Measurements from ENCODE around the gene DDX17.

DDX17 gene

DNA sequence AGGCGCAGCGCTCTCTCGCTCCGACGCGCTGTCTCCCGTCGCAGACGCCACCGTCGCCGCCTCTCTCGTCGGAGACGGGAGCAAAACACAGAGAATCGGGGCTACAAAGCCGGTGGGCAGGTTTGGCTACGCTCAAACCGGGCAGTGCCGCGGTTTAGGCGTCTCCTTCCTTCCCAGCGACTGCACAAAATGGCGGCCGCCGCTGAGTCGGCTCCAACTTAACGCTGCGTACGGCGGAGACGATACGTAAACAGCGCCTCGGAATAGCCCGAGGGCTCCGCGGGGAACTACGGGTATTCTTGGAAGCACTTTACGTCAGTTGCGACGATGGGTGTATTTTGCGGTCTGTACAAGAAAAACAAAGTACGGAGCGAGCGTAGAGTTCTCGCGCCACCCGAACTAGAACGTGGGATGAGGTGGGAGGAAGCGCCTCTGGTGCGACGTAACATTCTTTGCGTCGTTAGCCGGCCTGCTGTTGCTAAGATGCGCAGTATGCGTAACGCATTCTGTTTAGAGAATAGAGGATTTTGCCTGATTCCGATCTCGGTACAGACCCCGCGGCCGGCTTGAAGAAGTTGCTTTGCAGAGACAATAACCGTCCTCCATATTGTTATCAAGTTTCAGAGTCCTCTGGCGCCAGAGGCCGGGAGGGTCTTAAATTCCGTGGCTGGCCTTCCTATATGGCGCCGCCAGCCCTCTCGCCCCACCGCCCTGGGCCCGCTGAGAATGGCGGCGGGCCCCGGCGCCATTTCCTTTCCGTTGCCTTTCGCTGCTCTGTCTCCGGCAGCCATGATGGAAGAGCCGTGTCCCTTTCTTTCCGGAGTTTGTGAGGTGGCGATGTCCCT, at the start of gene DDX17:
Gene DDX17 (minus strand): TSS at position 194 of the 845 bp plus-strand sequence.
- peak; percentile 94 for DNase-seq

DNA sequence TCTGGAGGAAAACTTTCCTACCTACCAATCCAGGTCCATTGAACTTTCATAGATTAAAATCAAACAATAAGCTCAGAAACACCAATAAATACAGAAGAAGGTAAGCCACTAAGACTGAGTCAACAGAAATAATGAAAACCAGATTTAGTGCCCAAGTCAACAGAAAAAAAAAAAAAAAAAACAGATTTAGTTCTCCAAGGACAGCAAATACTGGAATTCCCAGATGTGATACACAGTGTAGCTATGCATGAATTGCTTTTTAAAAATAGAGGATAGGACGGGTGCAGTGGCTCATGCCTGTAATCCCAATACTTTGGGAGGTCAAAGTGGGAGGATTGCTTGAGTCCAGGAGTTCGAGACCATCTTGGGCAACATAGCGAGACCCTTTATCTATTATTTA, 48.2 kb upstream of the DDX17 start:
- DNase-seq, result no peak

DNA sequence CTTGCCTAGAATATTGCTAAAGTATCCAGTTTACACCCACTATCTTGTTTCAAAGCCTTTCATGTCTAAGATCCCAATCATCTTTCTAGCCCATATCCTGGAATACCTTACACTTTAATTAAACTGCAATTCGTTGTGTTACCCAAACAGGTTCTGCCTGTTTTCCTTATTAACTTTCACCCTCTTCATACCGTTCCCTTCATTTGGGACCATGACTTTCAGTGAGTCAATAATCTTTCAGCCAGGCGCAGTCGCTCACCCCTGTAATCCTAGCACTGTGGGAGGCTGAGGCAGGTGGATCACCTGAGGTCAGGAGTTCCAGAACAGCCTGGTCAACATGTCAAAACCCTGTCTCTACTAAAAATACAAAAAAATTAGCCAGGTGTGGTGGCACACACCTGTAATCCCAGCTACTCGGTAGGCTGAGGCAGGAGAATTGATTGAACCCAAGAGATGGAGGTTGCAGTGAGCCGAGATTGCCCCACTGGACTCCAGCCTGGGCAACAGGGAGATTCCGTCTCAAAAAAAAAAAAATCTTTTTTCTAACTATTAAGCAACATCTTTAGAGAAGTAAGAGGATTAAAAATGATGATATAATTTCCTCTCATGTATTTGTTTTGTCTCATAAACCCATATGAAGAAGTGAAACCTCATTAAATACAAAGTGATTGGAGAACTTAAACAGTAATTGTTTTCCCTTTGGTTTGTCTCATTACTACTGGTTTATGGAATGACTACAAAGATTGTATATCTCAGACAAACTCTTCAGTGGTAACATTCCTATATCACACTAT, 43.2 kb upstream of the DDX17 start:
- no peak for DNase-seq

DNA sequence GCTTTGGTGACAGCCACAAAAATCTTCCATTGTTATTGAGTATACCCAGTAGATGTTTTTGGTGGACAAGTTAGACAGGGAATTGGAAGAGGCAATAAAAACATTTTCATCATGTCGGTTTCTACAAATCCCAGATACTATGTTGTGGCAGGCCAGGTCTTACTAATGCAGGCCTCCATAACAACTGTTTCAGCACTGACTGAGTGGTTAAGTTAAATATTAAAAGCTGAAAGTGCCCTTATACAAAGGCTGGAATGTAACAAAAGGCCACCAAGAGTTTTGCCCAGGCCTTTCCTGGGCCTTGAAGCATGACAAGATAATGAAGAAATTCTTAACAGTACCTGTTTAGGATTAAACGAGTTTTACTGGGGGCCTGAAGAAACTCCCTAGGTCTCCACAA, 34.6 kb upstream of the DDX17 start:
- no peak for DNase-seq

DNA sequence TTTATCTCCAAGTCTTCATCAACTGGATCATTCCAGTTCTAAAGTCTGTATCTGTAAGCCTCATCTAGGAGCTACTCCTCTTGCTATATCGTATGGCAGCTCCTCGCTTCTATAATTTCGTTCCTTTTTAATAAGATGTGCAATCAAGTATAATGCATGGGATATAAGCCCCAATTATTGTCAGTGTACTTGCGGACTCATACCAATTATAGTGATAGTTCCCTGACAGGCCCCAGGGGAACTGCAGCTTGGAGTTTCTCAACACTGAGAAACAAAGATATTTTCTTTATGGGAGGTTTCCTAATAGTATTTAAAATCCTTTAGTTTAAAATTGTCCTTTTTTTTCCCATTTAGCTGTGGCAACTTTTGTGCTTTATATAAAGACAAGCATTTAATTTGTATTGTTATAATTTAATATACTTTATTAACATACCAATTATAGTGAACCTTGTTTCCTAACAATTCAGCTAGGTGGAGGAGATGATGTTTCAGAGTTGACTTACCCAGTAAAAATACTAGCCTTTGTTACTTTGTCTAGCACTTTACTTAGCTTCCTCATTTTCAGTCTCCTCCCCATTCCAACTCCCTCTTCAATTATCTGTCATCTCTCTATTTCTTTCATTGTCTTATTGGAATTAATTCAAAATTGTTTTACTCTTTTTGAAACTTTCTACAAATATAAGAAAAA, 25.3 kb upstream of the DDX17 start:
- DNase-seq, result no peak

DNA sequence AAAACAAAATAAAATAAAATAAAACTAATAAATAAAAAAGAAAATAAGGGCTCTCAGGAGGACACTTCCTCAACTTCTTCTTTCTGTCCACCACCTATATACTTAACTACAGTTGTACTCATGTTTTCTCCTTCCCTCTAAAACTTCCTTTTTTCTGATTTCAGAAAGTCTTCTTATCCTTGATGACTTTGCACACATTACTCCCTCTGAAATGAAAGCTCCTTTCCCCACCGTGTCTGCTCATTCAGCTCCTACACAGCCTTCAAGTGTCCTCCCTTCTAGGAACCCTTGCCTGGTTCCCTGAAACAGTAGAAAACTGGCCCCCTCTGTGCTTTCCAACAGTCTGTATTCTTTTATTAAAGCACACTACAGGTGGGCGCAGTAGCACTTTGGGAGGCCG, 18.3 kb upstream of the DDX17 start:
- no peak for DNase-seq

DNA sequence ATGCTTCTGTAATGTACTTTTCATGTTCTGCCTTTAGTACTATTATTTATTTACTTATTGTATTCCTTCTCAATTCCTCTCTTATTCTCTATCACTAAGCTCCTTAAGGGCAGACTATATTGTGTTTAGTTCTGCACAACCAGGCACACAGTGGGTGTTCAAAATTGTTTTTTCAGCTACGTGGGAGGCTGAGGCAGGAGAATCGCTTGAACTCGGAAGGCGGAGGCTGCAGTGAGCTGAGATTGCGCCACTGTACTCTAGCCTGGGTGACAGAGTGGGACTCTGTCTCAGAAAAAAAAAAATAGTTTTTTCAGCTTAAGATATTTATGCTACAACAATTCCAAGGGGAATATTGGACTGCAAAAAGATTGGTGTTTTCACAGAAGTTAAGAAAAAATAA, 17.4 kb upstream of the DDX17 start:
- no peak for DNase-seq

DNA sequence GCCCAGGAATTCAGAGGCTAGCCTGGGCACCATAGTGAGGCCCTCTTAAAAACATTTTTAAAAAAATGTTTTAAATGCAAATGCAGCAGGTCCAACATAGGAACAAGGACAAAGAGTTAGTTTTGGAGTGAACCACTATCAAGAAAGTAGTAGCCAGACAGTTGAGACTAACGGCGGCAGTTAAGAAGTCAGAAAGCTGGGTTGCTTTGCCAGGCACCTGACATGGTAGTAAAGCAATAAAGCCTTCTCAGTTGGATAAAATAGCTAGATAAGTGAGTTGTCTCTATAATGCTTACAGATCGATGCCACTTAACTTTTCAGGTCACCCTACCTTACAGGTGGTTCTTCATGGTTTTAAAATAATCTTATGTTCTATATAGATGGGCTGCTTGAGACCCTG, 16.9 kb upstream of the DDX17 start:
- no peak for DNase-seq

DNA sequence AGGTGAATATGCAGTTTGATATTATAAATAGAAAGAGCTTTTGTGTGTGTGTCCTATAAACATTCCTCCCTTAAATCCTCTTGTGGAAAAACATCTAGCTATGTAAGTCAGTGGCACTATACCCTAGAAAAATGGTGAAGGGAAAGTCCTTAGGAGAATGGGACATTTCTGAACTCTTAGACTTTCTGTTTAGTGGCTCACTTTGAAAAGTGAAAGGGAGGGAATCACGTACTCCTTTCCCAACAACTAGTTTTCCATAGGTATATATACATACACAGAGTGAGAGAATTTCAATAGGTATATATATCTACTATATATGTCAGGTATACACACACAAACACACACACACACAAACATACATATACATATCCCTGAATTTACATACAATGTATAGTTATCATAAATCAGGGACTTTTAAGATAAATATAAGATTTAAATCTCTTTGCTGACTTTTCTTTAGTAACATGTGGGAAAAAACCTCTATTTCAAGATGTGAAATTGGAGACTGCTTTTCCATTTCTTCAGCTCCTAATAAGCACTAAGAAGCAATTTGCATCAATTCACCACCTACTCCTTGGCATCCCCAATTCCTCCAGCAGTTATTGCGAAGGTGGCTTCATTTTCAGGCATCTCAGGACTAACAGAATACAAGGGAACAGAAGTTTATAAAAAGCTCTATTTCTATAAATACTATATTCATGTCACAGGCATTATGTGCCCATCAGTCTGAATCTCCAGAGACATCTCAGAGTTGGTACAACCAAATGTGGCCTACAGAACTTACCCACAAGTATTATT, 13.5 kb upstream of the DDX17 start:
- DNase-seq, result no peak

DNA sequence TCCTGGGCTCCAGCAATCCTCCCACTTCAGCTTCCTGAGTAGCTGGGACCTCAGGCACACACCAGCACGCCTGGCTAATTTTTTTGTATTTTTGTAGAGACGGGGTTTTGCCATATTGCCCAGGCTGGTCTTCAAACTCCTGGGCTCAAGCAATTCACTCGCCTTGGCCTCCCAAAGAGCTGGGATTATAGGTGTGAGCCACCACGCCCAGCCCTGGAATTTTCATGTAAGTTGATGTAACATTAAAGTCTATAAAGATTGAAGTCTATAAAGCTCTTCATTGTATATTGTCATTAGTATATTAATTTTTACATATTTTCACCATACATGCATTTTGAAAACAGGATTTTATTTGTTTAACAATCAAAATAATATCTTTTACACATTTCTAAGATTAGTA, 12.5 kb upstream of the DDX17 start:
- no peak for DNase-seq

DNA sequence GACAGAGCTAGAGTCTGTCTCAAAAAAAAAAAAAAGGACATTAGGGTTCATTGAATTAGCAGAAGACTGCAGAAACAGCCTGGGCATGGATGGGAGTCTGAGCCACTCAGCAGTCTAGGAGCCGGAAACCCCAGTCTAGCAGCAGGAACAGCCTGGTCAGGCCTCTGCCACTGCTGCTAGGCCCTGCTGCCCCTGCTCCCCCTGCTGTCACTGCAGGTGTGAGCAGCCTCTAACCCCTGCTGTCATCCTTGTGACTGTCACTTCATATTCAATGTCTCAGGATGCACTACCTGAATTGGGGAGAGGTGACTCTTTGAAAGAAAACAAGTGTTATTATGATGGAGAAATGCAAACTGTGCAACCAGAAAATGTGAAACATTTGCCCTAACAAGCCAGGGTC, 7.0 kb upstream of the DDX17 start:
- DNase-seq, result peak; percentile 23

DNA sequence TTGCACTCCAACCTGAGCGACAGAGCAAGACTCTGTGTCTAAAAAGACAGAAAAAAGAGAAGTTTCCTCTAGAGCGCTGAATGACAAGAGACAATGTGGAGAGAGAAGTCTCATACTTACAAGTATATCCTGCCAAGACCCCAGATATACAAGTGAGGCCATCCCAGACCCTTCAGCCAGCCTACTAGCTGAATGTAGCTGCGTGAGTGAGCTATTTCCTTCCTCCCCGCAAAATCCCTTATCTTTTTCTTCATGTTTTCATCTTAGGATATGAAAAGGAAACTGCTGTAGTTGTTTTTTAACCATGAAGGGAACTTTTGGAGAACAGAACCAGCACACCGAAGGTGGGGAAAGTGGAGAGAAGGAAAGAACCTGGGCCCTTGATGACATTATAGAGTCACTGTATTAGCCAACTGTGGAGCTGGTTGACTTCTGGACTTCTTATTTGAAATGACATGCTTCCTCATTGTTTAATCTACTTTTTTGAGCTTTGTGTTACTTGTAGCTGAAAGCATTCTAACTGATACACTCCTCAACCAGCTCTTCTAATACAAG, 4.4 kb upstream of the DDX17 start:
- DNase-seq, result no peak

DNA sequence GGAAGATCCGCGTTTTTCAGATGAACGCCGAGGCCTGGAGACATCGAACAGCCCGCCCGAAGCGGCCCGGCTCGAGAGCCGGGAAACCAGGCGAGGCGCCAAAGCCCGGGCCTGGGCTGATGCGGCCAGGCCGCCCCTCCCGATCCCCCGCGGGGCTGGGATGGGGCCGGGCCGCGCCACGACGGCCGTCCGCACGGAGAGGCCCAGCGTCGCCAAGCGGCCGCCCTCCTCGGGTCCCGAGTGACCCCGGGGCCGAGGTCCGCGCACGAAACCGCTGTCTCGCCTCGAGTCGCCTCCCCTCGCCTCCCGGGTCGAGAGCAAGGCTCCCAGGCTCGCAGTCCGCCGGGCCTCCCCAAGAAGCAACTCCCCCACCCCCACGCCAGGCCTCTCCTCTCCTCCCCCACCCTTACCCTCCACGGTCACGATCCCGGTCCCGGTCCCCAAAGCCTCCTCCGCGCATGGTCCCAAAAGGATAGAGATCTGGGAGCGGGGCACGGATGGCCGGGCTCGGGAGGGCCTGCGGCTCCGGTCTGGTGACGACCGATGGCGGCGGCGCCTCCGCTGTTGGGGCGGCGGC, 482 bp downstream of the DDX17 start:
- DNase-seq, result peak; percentile 64

DNA sequence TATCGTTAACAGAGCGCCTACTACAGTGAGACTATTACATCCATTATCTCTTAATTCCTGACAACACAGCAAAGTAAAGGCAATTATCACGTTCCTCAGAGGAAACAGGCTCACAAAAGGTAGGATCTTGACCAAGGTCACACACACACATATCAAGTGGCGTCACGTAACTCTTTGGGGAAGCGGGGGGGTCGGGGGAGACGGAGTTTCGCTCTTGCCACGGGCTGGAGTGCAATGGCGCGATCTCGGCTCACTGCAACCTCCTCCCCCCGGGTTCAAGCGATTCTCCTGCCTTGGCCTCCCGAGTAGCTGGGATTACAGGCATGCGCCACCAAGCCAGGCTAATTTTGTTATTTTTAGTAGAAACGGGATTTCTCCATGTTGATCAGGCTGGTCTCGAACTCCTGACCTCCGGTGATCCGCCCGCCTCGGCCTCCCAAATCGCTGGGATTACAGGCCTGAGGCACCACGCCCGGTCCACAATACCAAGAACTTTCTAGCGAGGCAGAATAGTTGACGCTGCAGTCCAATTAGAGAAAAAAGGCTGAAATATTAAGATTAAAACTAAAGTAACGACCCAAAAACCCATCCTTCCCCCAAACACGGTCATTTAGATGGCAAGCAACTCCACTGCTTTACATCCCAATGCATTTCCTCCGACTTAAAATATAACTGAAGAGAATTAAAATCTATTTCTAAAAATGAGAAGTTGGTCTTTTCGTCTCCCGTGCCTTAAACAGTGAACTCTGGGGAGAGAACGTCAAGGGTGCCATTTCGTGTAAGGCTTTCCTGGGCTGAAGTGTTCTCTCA, 1.2 kb downstream of the DDX17 start:
- peak; percentile 62 for DNase-seq

DNA sequence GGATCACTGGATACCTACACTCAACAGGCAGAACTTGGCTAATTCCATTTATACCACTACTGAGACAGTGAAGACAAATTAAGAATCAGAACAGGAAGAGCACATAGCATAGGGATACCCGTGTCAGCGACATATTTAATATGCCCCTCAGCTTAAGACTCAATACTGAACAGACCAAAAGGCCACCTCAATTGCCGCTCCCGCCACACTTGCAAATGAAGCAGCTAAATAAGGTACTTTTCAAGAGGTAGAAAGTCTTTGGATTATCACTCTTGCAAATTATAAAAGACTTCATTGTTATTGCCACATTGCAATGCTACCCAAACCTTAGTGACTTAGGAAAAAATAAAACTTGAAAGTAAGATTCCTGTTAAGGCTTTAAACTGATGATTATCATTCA, 3.1 kb downstream of the DDX17 start:
- DNase-seq, result no peak

DNA sequence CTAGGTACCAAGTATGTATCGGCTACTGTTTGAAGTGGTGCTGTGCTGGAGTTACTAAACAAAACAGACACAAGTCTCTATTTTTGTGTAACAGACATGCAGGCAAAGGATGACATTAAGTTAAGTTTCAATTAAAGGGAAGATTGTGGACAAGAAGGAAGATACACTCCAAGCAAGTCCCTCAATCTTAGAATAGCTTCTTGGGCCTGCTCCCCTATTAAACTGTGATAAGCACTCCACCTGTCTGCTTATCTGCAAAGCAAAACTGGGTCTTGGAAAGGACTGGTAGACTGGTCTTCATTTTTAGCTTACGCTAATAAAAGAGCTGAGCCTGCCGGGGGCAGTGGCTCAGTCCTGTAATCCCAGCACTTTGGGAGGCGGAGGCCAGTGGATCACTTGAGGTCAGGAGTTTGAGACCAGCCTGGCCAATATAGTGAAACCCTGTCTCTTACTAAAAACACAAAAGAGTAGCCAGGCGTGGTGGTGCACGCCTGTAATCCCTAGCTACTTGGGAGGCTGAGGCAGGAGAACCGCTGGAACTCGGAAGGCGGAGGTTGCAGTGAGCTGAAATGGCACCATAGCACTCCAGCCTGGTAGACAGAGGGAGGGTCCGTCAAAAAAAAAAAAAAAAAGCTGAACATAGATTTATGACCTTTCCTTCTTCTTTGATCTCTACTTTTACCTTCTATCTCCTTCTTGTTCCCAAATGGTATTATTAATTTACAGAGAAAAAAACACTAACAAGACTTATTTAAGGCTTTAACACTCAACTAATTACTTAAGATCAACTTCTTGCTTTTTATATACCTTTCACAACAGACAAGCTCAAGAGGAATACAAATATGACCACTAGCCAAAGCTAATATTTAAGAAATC, 4.1 kb downstream of the DDX17 start:
- no peak for DNase-seq

DNA sequence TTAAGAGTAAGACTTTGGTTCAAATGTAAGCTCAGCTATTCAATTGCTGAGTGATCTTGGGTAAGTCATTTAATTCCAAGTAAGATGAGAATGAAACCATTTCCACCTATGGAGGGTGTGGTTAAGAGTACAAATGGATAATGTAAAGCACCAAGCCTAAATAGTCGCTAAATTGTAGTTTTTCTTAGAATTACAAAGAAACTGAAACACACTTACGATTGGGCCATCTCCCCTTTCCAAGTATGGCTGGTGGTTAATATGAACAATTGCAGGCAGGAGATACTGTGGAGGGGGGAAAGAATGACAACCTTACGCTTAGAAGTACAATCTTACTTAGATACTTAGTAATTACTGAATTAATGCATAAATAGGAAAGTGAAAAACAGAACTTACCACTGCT, 8.2 kb downstream of the DDX17 start:
- no peak for DNase-seq

DNA sequence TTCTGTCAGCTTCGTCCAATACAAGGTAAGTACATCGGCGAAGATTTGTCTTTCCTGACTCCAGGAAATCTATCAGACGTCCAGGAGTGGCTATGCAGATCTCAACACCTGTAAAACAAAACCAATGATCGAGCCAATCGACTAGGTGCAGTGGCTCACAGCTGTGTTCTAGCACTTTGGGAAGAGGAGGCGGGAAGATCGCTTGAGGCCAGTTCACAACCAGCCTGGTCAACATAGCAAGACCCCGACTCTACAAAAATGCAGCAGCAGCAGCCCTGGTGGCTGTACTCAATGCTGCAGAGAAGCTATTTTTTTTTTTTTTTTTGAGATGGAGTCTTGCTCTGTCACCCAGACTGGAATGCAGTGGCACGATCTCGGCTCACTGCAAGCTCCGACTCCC, 11.2 kb downstream of the DDX17 start:
- no peak for DNase-seq

DNA sequence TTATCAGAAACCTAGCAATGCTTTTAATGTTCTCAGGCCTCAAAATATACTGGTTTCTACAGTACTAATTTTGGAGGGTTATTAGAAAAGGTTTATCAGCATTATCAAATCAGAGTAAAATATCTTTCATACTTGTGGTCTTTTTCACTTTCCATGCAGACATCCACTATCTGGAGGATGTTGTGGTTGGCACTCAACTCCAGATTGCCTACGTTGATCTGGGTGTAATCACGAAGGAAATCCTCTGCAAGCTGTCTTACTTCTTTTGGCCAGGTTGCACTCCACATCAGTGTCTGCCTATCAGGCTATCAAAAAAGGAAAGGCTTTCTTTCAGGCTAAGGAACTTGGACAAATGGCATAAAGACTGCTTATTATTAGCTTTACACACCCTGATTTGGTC, 11.6 kb downstream of the DDX17 start:
- DNase-seq, result no peak

DNA sequence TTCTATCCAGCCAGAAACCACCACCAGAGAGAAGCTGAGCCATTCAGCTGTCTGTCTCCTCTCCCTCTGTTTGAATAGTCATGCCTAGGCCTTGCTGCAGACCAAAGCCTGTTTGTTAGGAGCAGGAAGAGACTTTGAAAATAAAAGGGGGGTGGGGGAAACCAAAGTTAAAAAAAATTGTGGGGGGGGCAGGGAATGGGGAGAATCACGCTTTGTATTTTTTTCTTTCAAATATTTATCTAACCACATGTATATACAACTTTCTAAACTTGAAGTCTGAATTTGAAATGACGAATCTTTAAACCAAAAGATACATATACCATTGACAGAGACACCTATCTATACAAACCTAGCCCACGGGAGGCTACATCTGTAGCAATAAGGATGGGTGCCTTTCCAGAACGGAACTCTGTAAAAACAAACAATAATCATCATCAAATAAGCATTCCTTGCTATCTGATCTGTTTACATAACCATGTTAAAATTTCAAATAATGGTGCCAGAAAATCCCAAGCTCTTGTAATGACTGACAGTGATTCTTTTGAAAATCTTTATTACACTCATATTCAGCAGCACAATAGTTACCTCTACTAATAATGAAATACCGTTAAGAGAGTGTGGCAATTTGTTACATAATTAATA, 14.3 kb downstream of the DDX17 start:
- DNase-seq, result no peak

All from stimulated activated CD4-positive, alpha-beta T cell treated with anti-CD3 and anti-CD28 coated beads, Interleukin-4, amount 100 ng/mL, for 24 hours (primary cell).